EL (cell line): Measurements from ENCODE around the gene LMO1.

Experiments used
- DNase-seq: peaks from one replicate; pipeline ENCODE4 v3.0.0-alpha.2; 2016

LMO1 gene

GRCh38 chr11:8225589-8226036 lies 38.1 kb downstream of the LMO1 start:
- peak; percentile 69 for DNase-seq

- DNase-seq = no peak
These were observed 39.0 kb downstream of the LMO1 start for GRCh38 chr11:8224711-8225110.

- DNase-seq = no peak
These were observed 39.5 kb downstream of the LMO1 start for GRCh38 chr11:8224161-8224591.

GRCh38 chr11:8223513-8223900 lies 40.2 kb downstream of the LMO1 start:
- DNase-seq = peak; percentile 29

GRCh38 chr11:8222820-8223512 lies 40.7 kb downstream of the LMO1 start:
- DNase-seq = no peak

GRCh38 chr11:8221917-8222495 lies 41.7 kb downstream of the LMO1 start:
- no peak for DNase-seq

- DNase-seq = no peak
These were observed 42.5 kb downstream of the LMO1 start for GRCh38 chr11:8221046-8221723.

- DNase-seq = no peak
These were observed 43.2 kb downstream of the LMO1 start for GRCh38 chr11:8220261-8221045.

GRCh38 chr11:8219257-8220021 lies 44.2 kb downstream of the LMO1 start:
- peak; percentile 52 for DNase-seq

- no peak for DNase-seq
These were observed 44.8 kb downstream of the LMO1 start for GRCh38 chr11:8218840-8219239.

- no peak for DNase-seq
These were observed 45.3 kb downstream of the LMO1 start for GRCh38 chr11:8218409-8218808.

- DNase-seq = no peak
These were observed 45.8 kb downstream of the LMO1 start for GRCh38 chr11:8217926-8218325.

GRCh38 chr11:8217136-8217535 lies 46.5 kb downstream of the LMO1 start:
- DNase-seq = no peak

- DNase-seq = no peak
These were observed 50.3 kb downstream of the LMO1 start for GRCh38 chr11:8213376-8213775.

- no peak for DNase-seq
These were observed 54.4 kb downstream of the LMO1 start for GRCh38 chr11:8209208-8209807.

- DNase-seq = peak; percentile 59
These were observed 56.3 kb downstream of the LMO1 start for GRCh38 chr11:8207080-8208000.

- no peak for DNase-seq
These were observed 57.2 kb downstream of the LMO1 start for GRCh38 chr11:8206251-8207079.

GRCh38 chr11:8205566-8205965 lies 58.1 kb downstream of the LMO1 start:
- DNase-seq = no peak

GRCh38 chr11:8204596-8204995 lies 59.1 kb downstream of the LMO1 start:
- DNase-seq = no peak

- DNase-seq = no peak
These were observed 59.7 kb downstream of the LMO1 start for GRCh38 chr11:8204025-8204424.
